Lung (tissue), 12 donors: ENCODE data around the gene ZNF408. TPM values are rescaled to one million over a fixed set of nuclear protein-coding genes. Genes with fewer than 3 reads are reported as not detected.
A peak's percentile ranks its signal among the peaks of the same experiment; 100 is the strongest.

Experiments
- ATAC-seq: fragments of 200-7000 bp; cut with Tn5 transposase; one replicate; pipeline ENCODE4 v1.9.1; 2020; ENCODE audit warnings: moderate number of reproducible peaks; ENCODE audit not compliant: insufficient read depth, low FRiP score
- DNase-seq, 3 donors: peaks; one replicate each; pipeline ENCODE4 v3.0.0-alpha.2; 2013 to 2017
- H3K27ac ChIP-seq, 2 donors: one replicate each; pipeline ENCODE4 v1.5.1; 2013; ENCODE audit warnings: mild to moderate bottlenecking in 2 of 2, moderate library complexity in 2 of 2, control low read depth in 1 of 2, inconsistent platforms in 1 of 2, low read depth in 1 of 2, low read length in 1 of 2
- H3K27me3 ChIP-seq, 3 donors: one replicate each; pipeline ENCODE4 v1.5.1; 2013; ENCODE audit warnings: low read length in 2 of 3; ENCODE audit not compliant: control insufficient read depth in 3 of 3, insufficient read depth in 3 of 3
- H3K36me3 ChIP-seq, 4 donors: one replicate each; pipeline ENCODE4 v1.5.1; 2013; ENCODE audit warnings: low read length in 4 of 4, mild to moderate bottlenecking in 1 of 4, moderate library complexity in 1 of 4; ENCODE audit not compliant: control insufficient read depth in 4 of 4, insufficient read depth in 4 of 4
- H3K4me1 ChIP-seq, 5 donors: one replicate each; pipeline ENCODE4 v1.5.1; 2013; ENCODE audit warnings: low read length in 5 of 5, mild to moderate bottlenecking in 2 of 5, moderate library complexity in 1 of 5; ENCODE audit not compliant: control insufficient read depth in 5 of 5, insufficient read depth in 5 of 5
- H3K4me3 ChIP-seq: one replicate; pipeline ENCODE4 v1.5.1; 2013; ENCODE audit warnings: mild to moderate bottlenecking, control low read depth, moderate library complexity
- H3K9ac ChIP-seq, 2 donors: one replicate each; pipeline ENCODE4 v1.5.1; 2013; ENCODE audit warnings: low read length in 2 of 2, control low read depth in 1 of 2; ENCODE audit not compliant: insufficient read depth in 1 of 2
- H3K9me3 ChIP-seq, 4 donors: one replicate each; pipeline ENCODE4 v1.5.1; 2013; ENCODE audit warnings: low read length in 3 of 4, mild to moderate bottlenecking in 1 of 4, moderate library complexity in 1 of 4; ENCODE audit not compliant: control insufficient read depth in 4 of 4, insufficient read depth in 3 of 4
- WGBS, 2 donors: extraction: QIAGEN DNeasy Blood & Tissue Kit; methylation state at CpG; one replicate each; pipeline ENCODE4 v1.1.7; 2013; 5-methylcytosine and 5-hydroxymethylcytosine counted together
- polyA plus RNA-seq, 2 donors: library from polyadenylated mRNA; stranded (reverse); fragments of 200-250 nt; gene quantifications; one replicate each; pipeline ENCODE4 v1.2.1, GENCODE V29; 2013
- total RNA-seq, 2 donors: library from RNA; depleted of rRNA in 1 of 2; stranded (reverse); fragments of >200 nt in 1 of 2; gene quantifications; one replicate each; pipeline ENCODE4 v1.2.1, GENCODE V29; 2014 to 2021
- TF ChIP-seq, protein P1 (sequence below): IDR thresholded peaks from 2 replicates; pipeline ENCODE4 v1.5.1; 2012; ENCODE audit warnings: mild to moderate bottlenecking; ENCODE audit errors: control extremely low read depth, extremely low read depth
- donor health status: control.
- donor health status: control.
- donor health status: Bipolar disorder and iron deficiency.
- donor health status: healthy.
- donor health status: DM: yes; HTN: yes; CAD: no.

ZNF408 gene
- total and polyA plus RNA-seq, 4 donors = 3.2 to 12.7 (median 6.9) TPM

DNA sequence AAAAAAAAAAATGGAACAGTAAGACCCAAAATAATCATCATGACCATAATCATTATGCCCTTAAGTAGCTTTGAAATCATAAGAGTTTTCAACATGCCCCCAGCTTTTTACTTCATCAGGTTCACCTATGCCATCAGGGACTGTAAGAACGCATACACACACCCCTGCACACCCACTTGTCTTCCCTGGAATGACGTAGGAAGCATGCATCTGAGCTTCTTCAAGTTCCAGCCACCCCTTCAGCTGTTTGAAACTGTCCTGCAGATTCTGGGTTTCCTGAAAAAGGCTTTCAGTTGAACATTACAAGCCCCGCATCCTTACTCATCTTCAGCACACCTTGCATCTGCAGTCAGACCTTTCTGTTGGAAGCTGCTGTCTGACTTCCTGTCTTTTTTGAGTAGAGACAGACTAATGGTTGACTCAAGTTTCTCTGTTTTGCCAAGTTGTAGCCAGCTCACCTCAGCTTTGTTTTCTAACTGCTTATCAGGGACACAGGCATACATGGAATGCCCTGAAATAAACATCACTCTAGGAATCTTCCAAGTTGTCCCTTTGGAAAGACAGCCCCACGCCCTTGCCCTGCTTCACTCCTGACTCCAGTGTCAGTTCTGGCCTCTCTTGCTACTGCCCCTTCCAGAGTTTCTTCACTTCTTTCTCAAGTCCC is 37.4 kb upstream of the ZNF408 start:
- WGBS, 2 donors = 83 to 89% methylated on average over 4 of the region's 4 CpGs
- H3K27me3 ChIP-seq = no peaks in the 10 kb centered on the region
- peaks cover 0 to 23% (median 0%) of the 10 kb centered on the region in 5 donors for H3K4me1 ChIP-seq
- DNase-seq = no peak
- H3K27ac ChIP-seq = peak overlapping the region; percentile 39 to 41
- TF ChIP-seq, protein P1, sequence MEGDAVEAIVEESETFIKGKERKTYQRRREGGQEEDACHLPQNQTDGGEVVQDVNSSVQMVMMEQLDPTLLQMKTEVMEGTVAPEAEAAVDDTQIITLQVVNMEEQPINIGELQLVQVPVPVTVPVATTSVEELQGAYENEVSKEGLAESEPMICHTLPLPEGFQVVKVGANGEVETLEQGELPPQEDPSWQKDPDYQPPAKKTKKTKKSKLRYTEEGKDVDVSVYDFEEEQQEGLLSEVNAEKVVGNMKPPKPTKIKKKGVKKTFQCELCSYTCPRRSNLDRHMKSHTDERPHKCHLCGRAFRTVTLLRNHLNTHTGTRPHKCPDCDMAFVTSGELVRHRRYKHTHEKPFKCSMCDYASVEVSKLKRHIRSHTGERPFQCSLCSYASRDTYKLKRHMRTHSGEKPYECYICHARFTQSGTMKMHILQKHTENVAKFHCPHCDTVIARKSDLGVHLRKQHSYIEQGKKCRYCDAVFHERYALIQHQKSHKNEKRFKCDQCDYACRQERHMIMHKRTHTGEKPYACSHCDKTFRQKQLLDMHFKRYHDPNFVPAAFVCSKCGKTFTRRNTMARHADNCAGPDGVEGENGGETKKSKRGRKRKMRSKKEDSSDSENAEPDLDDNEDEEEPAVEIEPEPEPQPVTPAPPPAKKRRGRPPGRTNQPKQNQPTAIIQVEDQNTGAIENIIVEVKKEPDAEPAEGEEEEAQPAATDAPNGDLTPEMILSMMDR = no peak
- no peak overlapping the region for H3K9ac ChIP-seq
- H3K9me3 ChIP-seq = no peaks in the 10 kb centered on the region
- H3K4me3 ChIP-seq = no peak overlapping the region
- peaks cover 18 to 53% (median 45%) of the 10 kb centered on the region in 4 donors for H3K36me3 ChIP-seq
- no peak for ATAC-seq

DNA sequence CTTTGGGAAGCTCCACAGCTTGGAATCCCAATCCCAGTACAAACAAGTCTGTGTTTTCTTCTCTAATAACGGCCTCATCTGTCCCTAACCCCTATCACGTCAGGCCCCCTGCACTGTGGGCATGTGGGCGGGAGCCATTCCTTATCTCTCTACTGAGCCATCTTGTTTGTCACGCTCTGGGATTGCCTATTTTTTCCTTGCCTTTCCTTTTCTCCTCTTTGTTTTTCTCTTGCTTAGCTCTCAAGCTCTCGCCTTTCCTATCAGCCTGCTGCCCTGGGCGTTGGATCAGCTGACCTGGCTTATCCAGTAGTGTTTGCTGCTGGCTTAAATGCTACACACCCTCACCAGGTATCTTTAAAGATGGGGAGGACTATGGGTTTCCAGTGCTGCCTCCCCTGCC is 36.2 kb upstream of the ZNF408 start:
- Histone ChIP-seq H3K9ac (no peak overlapping the region), H3K27me3 (no peaks in the 10 kb centered on the region), H3K4me1 (peaks cover 0 to 18% (median 0%) of the 10 kb centered on the region in 5 donors), H3K27ac (no peak overlapping the region), H3K36me3 (peaks cover 17 to 55% (median 50%) of the 10 kb centered on the region in 4 donors), H3K4me3 (no peak overlapping the region), H3K9me3 (no peaks in the 10 kb centered on the region)
- ATAC-seq (no peak), DNase-seq (no peak)
- TF ChIP-seq, protein P1 = no peak
- WGBS, 2 donors = 70 to 85% methylated on average over 6 of the region's 6 CpGs

DNA sequence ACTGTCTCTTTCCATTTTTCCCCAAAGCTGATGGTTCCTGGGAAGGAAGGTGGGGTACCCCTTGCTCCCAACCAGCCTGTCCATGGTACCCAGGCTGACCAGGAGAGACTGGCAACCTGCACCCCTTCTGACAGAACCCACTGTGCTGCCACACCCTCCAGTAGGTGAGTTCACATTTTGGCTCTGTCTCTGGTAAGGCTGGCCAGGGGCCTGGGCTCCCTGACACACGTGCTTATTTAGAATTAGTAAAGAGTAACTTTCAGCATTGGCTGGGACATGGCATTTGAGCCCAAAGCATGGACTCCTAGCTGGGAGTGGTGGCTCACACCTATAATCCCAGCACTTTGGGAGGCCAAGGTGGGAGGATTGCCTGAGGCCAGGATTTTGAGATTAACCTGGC is 35.5 kb upstream of the ZNF408 start:
- ATAC-seq (no peak), DNase-seq (no peak)
- Histone ChIP-seq H3K27me3 (no peaks in the 10 kb centered on the region), H3K36me3 (peaks cover 18 to 60% (median 48%) of the 10 kb centered on the region in 4 donors), H3K9me3 (no peaks in the 10 kb centered on the region), H3K9ac (no peak overlapping the region), H3K4me1 (peaks cover 0 to 18% (median 0%) of the 10 kb centered on the region in 5 donors), H3K4me3 (no peak overlapping the region), H3K27ac (no peak overlapping the region)
- 80 to 90% methylated on average over 1 of the region's 1 CpG for WGBS, 2 donors
- TF ChIP-seq, protein P1 = no peak
